B cell (primary cell): ENCODE measurements around the gene ELK4. TPM values are rescaled to one million over a fixed set of nuclear protein-coding genes. Genes with fewer than 3 reads are reported as not detected.

Experiments
- ATAC-seq: fragments of 200-7000 bp; cut with Tn5 transposase; one replicate; pipeline ENCODE4 v1.10.0; 2021; ENCODE audit warnings: low read depth, mild to moderate bottlenecking, moderate number of reproducible peaks, moderate library complexity
- CTCF ChIA-PET: fragments of 350-600 bp; sonication (Branson Sonifier 250); formaldehyde crosslinking; loops from one replicate; lab custom pipeline; 2021; ENCODE audit warnings: antibody characterized with exemption, inconsistent platforms; lab: Charles Lee
- POLR2A ChIA-PET: fragments of 350-600 bp; sonication (Branson Sonifier 250); formaldehyde crosslinking; loops from one replicate; lab custom pipeline; 2021; ENCODE audit warnings: antibody characterized with exemption; lab: Charles Lee
- DNase-seq: peaks from one replicate; pipeline ENCODE4 v3.0.0; 2013
- H2AFZ ChIP-seq: 2 replicates; pipeline ENCODE4 v1.6.1; 2012; ENCODE audit warnings: mild to moderate bottlenecking, low read depth, low read length; ENCODE audit not compliant: insufficient read depth, poor library complexity, severe bottlenecking
- H3K27ac ChIP-seq, 2 donors: 1 replicate in 1 of 2; 2 replicates in 1 of 2; pipeline ENCODE4 v1.5.1; 2012 to 2013; ENCODE audit warnings: low read length in 2 of 2, mild to moderate bottlenecking in 2 of 2, moderate library complexity in 1 of 2
- H3K27me3 ChIP-seq, 4 experiments: fragments of 200-600 bp in 1 of 4; sonication (generic) in 1 of 4; replicated peaks in 1 of 4; 1 replicate in 2 of 4; 2 replicates in 2 of 4; pipeline versions ENCODE4 v1.6.1 to v1.7.0; 2013 to 2016; ENCODE audit warnings: low read length in 3 of 4, mild to moderate bottlenecking in 2 of 4, mixed read lengths in 1 of 4, moderate library complexity in 1 of 4; ENCODE audit not compliant: insufficient read depth in 4 of 4, control insufficient read depth in 3 of 4; ENCODE audit errors: control extremely low read depth in 1 of 4
- H3K36me3 ChIP-seq, 2 experiments: replicated peaks in 1 of 2; 1 replicate in 1 of 2; 2 replicates in 1 of 2; pipeline versions ENCODE4 v1.6.1 to v1.7.1; 2013; ENCODE audit warnings: low read length in 1 of 2; ENCODE audit not compliant: insufficient read depth in 2 of 2, control insufficient read depth in 1 of 2; ENCODE audit errors: control extremely low read depth in 1 of 2, extremely low read depth in 1 of 2
- H3K4me1 ChIP-seq, 2 donors: fragments of 200-600 bp in 1 of 2; sonication (generic) in 1 of 2; 1 replicate in 1 of 2; 2 replicates in 1 of 2; pipeline versions ENCODE4 v1.5.1 to v1.6.1; 2013 to 2017; ENCODE audit warnings: low read length in 2 of 2; ENCODE audit not compliant: control insufficient read depth in 2 of 2, insufficient read depth in 2 of 2
- H3K4me2 ChIP-seq: replicated peaks from 2 replicates; pipeline ENCODE3; 2012; ENCODE audit warnings: mild to moderate bottlenecking, low read depth, low read length; ENCODE audit not compliant: poor library complexity, severe bottlenecking
- H3K4me3 ChIP-seq, 5 experiments: fragments of 200-600 bp in 1 of 5; sonication (generic) in 1 of 5; 1 replicate in 3 of 5; 2 replicates in 2 of 5; pipeline versions ENCODE4 v1.5.1 to v1.7.0; 2011 to 2016; ENCODE audit warnings: low read length in 4 of 5, mild to moderate bottlenecking in 4 of 5, low read depth in 2 of 5, control low read depth in 1 of 5, moderate library complexity in 1 of 5; ENCODE audit not compliant: insufficient read depth in 1 of 5; ENCODE audit errors: control extremely low read depth in 1 of 5, extremely low read depth in 1 of 5
- H3K79me2 ChIP-seq: fragments of 200-600 bp; sonication (generic); one replicate; pipeline ENCODE4 v1.6.0; 2016; ENCODE audit warnings: low read length; ENCODE audit not compliant: control insufficient read depth, insufficient read depth
- H3K9ac ChIP-seq: fragments of 200-600 bp; sonication (generic); 2 replicates; pipeline ENCODE4 v1.6.1; 2017; ENCODE audit warnings: mild to moderate bottlenecking, low read length, moderate library complexity
- H3K9me3 ChIP-seq, 3 donors: one replicate each; pipeline versions ENCODE4 v1.6.1 to v1.7.1; 2013; ENCODE audit warnings: low read length in 2 of 3; ENCODE audit not compliant: control insufficient read depth in 2 of 3, insufficient read depth in 1 of 3; ENCODE audit errors: control extremely low read depth in 1 of 3
- H4K20me1 ChIP-seq: 2 replicates; pipeline ENCODE4 v1.6.0; 2012; ENCODE audit warnings: mild to moderate bottlenecking, low read length; ENCODE audit not compliant: insufficient read depth, control insufficient read depth, poor library complexity, severe bottlenecking
- H3K27ac Mint-ChIP-seq: one replicate; pipeline ENCODE4 v1.8.0; 2021; ENCODE audit warnings: mixed read lengths
- H3K27me3 Mint-ChIP-seq: one replicate; pipeline ENCODE4 v1.8.0; 2021; ENCODE audit warnings: mixed read lengths
- H3K4me1 Mint-ChIP-seq: one replicate; pipeline ENCODE4 v1.8.0; 2021; ENCODE audit warnings: mixed read lengths
- H3K4me3 Mint-ChIP-seq: one replicate; pipeline ENCODE4 v1.8.0; 2021; ENCODE audit warnings: mixed read lengths
- H3K9me3 Mint-ChIP-seq: one replicate; pipeline ENCODE4 v1.8.0; 2022; ENCODE audit warnings: mixed read lengths; ENCODE audit not compliant: insufficient read depth
- CTCF ChIP-seq: fragments of 200-600 bp; IDR thresholded peaks from one replicate; pipeline ENCODE4 v1.8.0; 2022; ENCODE audit warnings: antibody characterized with exemption, mild to moderate bottlenecking
- EZH2 ChIP-seq: IDR thresholded peaks from 2 replicates; pipeline ENCODE4 v1.6.1; 2012; ENCODE audit warnings: borderline replicate concordance, low read depth, mild to moderate bottlenecking, moderate library complexity, low read length; ENCODE audit not compliant: insufficient read depth, poor library complexity, severe bottlenecking
- WGBS: methylation state at CpG from one replicate; pipeline ENCODE4 v1.1.5; 2013; ENCODE audit warnings: missing lambda C conversion rate; ENCODE audit not compliant: insufficient coverage; 5-methylcytosine and 5-hydroxymethylcytosine counted together
- intact Hi-C: fragments of 100-400 bp; cut with micrococcal nuclease; formaldehyde crosslinking; loops from one replicate; pipeline ENCODE4 v1.10.0; 2022
- polyA plus RNA-seq: library from polyadenylated mRNA; depleted of rRNA; stranded (reverse); fragments of >200 nt; gene quantifications from 2 replicates; pipeline ENCODE4 v1.2.3, GENCODE V29; 2012
- total RNA-seq, 2 donors: library from RNA; stranded (reverse); fragments of 120-200 nt in 1 of 2; gene quantifications; 1 replicate in 1 of 2; 2 replicates in 1 of 2; pipeline versions ENCODE4 v1.2.3 to v1.2.4, GENCODE V29; 2013 to 2022

Gene ELK4
- total and polyA plus RNA-seq, 2 donors (not counting 1 experiment from before 2014, with no cell fraction given): 11.0 to 151 TPM

DNA sequence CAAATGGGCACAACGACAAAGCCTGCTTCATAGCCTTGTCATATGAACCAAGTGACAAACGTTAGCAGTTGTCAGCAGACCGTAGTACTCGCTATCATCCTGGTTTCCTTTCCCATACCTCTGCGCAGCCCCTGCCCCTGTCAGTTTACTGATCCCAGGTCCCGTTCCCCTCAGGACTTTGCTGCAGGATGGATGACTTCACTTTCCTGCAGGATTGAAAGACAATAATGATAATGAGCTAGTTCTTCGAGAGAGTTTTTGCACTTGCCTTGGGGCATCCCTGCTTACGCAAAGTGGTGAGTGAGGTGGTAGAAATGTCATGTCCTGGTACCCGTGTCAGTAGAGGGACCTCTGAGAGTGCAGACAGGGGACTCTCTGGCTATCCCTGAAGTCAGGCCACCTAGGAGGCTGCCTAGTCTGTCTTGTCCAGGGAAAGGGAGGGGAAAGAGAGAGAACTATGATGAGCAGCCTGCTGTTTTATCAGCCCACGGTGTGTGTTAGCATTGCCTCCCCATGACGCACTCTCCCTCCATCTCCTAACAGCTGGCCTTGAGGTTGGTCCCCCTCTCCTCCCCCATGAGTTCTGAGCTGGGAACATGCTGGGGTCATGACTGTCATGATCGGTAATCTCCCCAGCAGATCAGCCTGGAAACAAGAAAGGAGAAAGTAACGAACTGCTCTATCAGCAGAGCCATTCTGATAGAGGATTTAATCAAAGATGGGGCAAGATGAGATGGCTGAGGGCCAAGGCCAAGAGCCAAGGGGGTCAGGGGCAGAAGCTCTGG is 53.7 kb downstream of the ELK4 start:
- peaks cover 3% of the 10 kb centered on the region for H3K27me3 Mint-ChIP-seq
- no peak overlapping the region for H3K27ac Mint-ChIP-seq
- Histone ChIP-seq H3K4me3 (no peak overlapping the region), H3K4me2 (no peak overlapping the region), H3K27me3 (peaks cover 0 to 8% (median 2%) of the 10 kb centered on the region in 4 experiments), H3K4me1 (peaks cover 12 to 19% of the 10 kb centered on the region in 2 donors), H2AFZ (no peak overlapping the region), H3K9ac (no peak overlapping the region), H3K79me2 (no peaks in the 10 kb centered on the region), H3K27ac (no peak overlapping the region), H3K36me3 (no peaks in the 10 kb centered on the region), H4K20me1 (no peaks in the 10 kb centered on the region), H3K9me3 (no peaks in the 10 kb centered on the region)
- CTCF ChIA-PET: no interaction called here
- H3K4me1 Mint-ChIP-seq: peaks cover 10% of the 10 kb centered on the region
- TF ChIP-seq CTCF: no peak
- TF ChIP-seq EZH2: no peak
- intact Hi-C loops: no loop called here
- WGBS: 87% methylated on average over 12 of the region's 13 CpGs
- no peak overlapping the region for H3K4me3 Mint-ChIP-seq
- POLR2A ChIA-PET: interaction anchor here (0.5 kb wide), 1 partner anchor 265 kb away, joined by 3 read pairs; no protein-coding TSS in a partner anchor
- ATAC-seq: no peak
- H3K9me3 Mint-ChIP-seq: no peaks in the 10 kb centered on the region
- no peak for DNase-seq
